C4-2B (cell line): ENCODE data around the gene STK32C.

Experiments
- ZFX ChIP-seq: fragments of 450-650 bp; IDR thresholded peaks from 2 replicates; pipeline ENCODE4 v1.6.1; 2017
- TF ChIP-seq, protein P1 (sequence below): fragments of 450-650 bp; conservative IDR thresholded peaks from 2 replicates; pipeline ENCODE4 v1.5.1; 2017; ENCODE audit warnings: mild to moderate bottlenecking

DNA sequence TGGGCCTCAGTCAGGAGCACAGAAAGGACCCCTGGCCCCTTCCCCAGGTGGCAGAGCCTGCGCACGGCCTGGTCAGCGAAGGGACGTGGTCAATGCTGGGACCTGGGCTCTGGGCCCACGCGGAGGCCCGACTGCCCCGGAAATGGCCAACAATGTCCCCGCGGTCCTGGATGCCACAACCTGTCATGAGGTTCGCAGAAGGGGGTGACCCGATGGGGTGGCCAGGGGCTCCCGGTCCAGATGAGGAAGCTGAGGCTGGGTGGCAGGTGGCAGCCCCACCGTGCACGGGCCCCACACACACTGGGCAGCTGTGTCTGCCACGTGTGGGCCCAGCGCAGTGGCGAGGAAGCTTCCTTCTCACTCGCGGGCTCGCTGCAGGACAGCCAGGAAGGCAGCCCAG is 71.6 kb downstream of the STK32C start:
- TF ChIP-seq, protein P1, sequence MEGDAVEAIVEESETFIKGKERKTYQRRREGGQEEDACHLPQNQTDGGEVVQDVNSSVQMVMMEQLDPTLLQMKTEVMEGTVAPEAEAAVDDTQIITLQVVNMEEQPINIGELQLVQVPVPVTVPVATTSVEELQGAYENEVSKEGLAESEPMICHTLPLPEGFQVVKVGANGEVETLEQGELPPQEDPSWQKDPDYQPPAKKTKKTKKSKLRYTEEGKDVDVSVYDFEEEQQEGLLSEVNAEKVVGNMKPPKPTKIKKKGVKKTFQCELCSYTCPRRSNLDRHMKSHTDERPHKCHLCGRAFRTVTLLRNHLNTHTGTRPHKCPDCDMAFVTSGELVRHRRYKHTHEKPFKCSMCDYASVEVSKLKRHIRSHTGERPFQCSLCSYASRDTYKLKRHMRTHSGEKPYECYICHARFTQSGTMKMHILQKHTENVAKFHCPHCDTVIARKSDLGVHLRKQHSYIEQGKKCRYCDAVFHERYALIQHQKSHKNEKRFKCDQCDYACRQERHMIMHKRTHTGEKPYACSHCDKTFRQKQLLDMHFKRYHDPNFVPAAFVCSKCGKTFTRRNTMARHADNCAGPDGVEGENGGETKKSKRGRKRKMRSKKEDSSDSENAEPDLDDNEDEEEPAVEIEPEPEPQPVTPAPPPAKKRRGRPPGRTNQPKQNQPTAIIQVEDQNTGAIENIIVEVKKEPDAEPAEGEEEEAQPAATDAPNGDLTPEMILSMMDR = no peak
- no peak for TF ChIP-seq ZFX
